Ishikawa (cell line): ENCODE data around the gene BAAT.

Experiments
- CEBPB ChIP-seq: IDR thresholded peaks from 2 replicates; pipeline ENCODE4 v1.6.1; 2012
- CREB1 ChIP-seq: IDR thresholded peaks from 2 replicates; pipeline ENCODE4 v1.6.1; 2012; ENCODE audit warnings: low read depth
- EGR1 ChIP-seq: IDR thresholded peaks from 2 replicates; pipeline ENCODE4 v1.6.1; 2012
- EP300 ChIP-seq: IDR thresholded peaks from 2 replicates; pipeline ENCODE4 v1.6.1; 2012; ENCODE audit warnings: borderline replicate concordance
- FOXM1 ChIP-seq: IDR thresholded peaks from 2 replicates; pipeline ENCODE4 v1.6.1; 2012; ENCODE audit warnings: low read depth, borderline replicate concordance
- MAX ChIP-seq: IDR thresholded peaks from 2 replicates; pipeline ENCODE4 v1.6.1; 2012
- NFIC ChIP-seq: IDR thresholded peaks from 2 replicates; pipeline ENCODE4 v1.6.1; 2012
- RAD21 ChIP-seq: IDR thresholded peaks from 2 replicates; pipeline ENCODE4 v1.6.1; 2012; ENCODE audit warnings: low read depth
- REST ChIP-seq: IDR thresholded peaks from 2 replicates; pipeline ENCODE4 v1.6.1; 2012; ENCODE audit warnings: low read depth, mild to moderate bottlenecking
- TAF1 ChIP-seq: IDR thresholded peaks from 2 replicates; pipeline ENCODE4 v1.6.1; 2012; ENCODE audit warnings: low read depth, mild to moderate bottlenecking
- TCF12 ChIP-seq: IDR thresholded peaks from 2 replicates; pipeline ENCODE4 v1.6.1; 2012; ENCODE audit warnings: low read depth
- TEAD4 ChIP-seq: IDR thresholded peaks from 2 replicates; pipeline ENCODE4 v1.6.1; 2012
- USF1 ChIP-seq: IDR thresholded peaks from 2 replicates; pipeline ENCODE4 v1.6.1; 2012
- YY1 ChIP-seq: IDR thresholded peaks from 2 replicates; pipeline ENCODE4 v1.6.1; 2012; ENCODE audit warnings: low read depth
- ZBTB7A ChIP-seq: IDR thresholded peaks from 2 replicates; pipeline ENCODE4 v1.6.1; 2012; ENCODE audit warnings: low read depth

BAAT gene

GRCh38 chr9:101421653-101422065 lies 36.9 kb upstream of the BAAT start:
- TF ChIP-seq TCF12 (no peak), CEBPB (no peak), ZBTB7A (no peak), USF1 (no peak), YY1 (no peak), NFIC (no peak), FOXM1 (no peak), RAD21 (no peak), TEAD4 (no peak), EGR1 (no peak), CREB1 (no peak), MAX (no peak), EP300 (no peak), TAF1 (no peak), REST (no peak)

GRCh38 chr9:101419863-101420262 lies 35.1 kb upstream of the BAAT start:
- no peak for TF ChIP-seq RAD21
- no peak for TF ChIP-seq EP300
- TF ChIP-seq TEAD4, result no peak
- TF ChIP-seq TCF12, result no peak
- TF ChIP-seq TAF1, result no peak
- TF ChIP-seq EGR1, result no peak
- no peak for TF ChIP-seq REST
- TF ChIP-seq ZBTB7A, result no peak
- no peak for TF ChIP-seq USF1
- no peak for TF ChIP-seq NFIC
- TF ChIP-seq CEBPB, result no peak
- TF ChIP-seq YY1, result no peak
- TF ChIP-seq MAX, result no peak
- no peak for TF ChIP-seq FOXM1
- TF ChIP-seq CREB1, result no peak

- TF ChIP-seq USF1 (no peak), EGR1 (no peak), TCF12 (no peak), RAD21 (no peak), MAX (no peak), TAF1 (no peak), TEAD4 (no peak), REST (no peak), CREB1 (no peak)
Observed at GRCh38 chr9:101418518-101419430, 34.0 kb upstream of the BAAT start.

GRCh38 chr9:101417977-101418376 lies 33.2 kb upstream of the BAAT start:
- TF ChIP-seq USF1, result no peak
- no peak for TF ChIP-seq TCF12
- TF ChIP-seq MAX, result no peak
- TF ChIP-seq EGR1, result no peak
- no peak for TF ChIP-seq TEAD4
- TF ChIP-seq REST, result no peak
- TF ChIP-seq YY1, result no peak
- no peak for TF ChIP-seq EP300
- no peak for TF ChIP-seq CREB1
- no peak for TF ChIP-seq TAF1
- TF ChIP-seq NFIC, result no peak
- no peak for TF ChIP-seq CEBPB
- TF ChIP-seq ZBTB7A, result no peak
- no peak for TF ChIP-seq RAD21
- TF ChIP-seq FOXM1, result no peak
